HCEC 1CT (cell line): ENCODE measurements around the gene LRRC26.

Experiments
- DNase-seq: peaks from one replicate; pipeline ENCODE4 v3.0.0-alpha.2; 2017

Gene LRRC26

DNA sequence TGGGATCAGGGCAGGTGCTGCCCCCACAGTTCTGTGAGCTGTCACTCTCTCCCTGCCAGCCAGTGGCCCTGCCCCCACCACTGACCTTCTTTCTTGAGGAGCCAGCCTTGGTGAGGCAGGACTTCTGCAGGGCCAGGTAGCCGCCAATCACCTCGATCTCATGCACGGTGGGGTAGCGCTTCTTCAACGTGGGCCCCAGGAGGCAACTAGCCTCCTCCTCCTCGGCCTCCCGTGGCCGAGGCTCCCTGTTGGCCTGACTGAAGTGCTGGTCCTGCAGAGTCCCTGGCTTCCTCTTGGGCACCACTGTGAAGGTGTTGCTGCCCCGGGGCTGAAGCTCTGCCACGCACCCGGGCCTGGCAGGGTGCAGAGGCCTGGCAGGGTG lies 29.0 kb upstream of the LRRC26 start:
- DNase-seq = no peak

DNA sequence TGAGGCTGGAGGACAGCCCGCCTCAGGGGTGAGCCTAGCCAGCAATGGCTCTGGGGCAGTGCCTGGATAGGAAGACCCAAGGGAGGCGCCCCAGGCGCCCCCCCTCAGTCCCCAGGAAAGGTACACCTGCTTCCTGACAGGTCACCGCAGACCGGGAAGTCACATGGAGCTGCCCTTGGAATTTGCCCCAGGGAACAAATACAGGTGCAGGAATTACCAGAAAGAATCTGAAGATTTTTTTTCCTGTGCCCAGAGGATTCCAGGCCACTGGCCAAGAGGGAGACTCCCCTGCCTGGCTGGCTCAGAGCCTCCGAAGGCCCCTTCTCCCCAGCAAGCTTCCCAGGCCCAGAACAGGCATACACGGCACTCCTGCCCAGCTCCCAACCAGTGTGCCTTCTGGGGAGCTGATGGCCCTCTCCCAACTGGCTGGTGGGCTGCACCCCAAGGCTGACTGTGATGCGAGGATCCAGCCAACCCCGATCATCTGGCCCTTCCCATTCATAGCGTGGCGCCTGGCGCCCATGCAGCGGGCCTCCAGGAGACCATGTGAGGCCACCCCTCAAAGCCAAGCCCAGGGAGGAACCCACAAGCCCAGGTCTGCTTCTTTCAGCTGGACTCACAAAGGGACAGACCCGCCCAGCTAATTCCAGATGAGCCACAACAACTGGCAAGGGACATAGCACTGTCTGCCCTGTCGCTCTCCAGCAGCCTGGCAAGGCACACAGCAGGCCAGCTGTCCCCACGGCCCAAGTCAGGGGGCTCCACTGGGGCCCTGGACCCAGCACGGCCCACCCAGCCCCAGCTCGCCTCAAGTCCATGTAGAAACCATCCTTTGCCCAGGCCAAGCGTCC lies 28.4 kb upstream of the LRRC26 start:
- no peak for DNase-seq

DNA sequence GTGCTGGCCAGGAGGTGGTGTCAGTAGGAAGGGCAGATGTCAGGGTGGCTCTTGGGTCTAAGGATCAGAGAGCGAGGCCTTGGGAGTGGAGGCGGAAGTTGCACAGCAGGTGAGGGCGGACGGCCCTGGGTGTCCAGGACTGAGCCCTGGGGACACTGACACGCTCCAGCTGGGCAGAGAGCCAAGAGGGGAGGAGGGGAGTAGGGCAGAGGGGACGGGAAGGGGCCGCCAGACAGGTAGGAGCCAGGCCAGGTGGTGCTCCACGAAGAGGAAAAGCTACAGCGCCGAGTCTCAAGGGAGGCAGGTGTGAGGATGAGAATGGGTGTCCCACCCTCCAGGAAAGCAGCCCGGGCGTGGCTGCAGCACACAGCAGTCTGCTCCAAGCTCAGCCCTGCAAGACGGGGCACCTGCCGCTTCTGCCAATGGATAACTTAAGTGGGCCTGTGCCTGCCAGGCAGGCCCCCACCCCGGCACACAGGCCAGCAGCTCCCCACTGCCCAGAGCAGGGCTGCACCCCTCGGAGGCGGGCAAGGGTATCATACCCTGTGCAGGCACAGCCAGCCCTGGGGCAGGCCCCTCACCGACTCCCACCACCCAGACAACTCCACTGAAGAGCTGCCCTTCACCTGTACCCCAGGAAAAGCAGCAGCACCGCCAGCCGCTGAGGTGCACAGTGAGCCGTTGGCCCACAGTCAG lies 25.8 kb upstream of the LRRC26 start:
- DNase-seq = no peak

DNA sequence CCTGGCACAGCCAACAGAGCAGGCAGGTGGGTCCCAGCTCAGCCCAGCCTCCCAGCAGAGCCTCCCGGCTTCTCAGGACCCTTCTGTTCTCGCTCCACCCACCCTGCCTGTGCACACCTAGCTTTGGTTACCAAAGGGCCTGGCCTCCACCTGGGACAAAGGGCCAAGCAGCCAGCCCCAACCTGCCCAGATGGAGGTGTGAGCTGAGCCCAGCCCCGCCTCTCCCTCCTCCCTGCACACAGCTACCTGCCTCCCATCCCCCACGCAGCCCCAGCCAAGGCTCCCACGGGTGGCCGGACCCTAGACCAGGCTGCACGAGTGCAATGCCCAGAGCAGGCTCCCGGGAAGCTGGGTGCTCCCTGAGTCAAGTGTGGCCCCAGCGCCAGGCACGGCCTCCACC lies 25.1 kb upstream of the LRRC26 start:
- no peak for DNase-seq

DNA sequence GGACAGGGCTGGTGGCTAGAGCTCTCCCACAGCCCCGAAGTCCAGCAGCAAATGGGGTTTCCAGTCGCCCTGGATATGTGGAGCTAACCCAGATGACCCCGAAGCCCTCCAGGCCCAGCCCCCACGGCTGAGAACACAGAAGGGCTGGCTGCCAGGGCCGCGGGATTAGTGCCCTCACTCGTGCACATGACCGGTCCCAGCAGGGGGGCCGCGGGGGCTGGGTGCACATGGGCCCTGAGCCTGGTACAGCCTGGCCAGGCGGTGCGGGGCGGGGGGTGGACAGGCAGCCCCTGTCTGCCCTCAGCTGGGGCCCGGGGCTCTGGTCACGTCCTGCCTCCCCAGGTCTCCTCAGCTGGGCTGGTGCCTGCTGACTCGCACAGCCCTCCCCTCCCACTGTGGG lies 24.5 kb upstream of the LRRC26 start:
- no peak for DNase-seq

DNA sequence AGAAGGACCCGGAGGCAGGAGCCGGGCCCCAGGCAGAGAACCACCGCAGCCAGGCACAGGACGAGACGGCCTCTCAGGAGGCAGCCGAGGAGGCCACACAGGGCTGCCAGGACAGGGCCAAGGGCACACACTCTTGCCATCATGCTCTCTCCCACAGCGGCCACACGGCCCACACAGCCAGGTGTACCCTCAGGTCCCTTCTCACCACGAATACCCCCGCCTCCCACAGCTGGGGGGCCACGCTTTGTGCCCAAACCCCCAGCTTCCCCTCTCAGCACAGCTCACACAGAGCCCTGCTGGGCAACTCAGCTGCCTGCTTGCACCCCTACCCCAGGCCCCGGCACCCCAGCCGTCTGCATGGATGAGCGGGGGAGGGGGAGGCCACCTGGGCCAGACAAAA lies 23.9 kb upstream of the LRRC26 start:
- DNase-seq = no peak

DNA sequence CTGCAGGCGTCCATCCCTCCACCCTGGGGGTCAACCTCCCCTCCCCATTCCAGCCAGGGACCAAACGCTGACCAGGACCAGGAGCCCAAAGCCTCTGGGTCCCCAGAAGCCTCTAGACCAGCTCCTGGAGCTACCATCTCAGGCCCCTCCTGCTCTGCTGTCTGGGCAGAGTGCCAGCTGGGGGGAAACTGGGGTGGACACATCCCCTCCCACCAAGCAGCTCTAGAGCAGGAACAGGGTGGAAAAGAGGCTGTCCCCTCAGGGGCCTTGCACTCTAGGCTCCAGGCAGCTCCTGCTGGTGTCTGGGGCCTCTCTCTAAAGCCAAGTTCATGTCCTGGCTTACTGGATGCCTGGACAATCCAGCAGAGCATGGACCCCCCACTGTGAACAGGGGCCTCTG lies 23.0 kb upstream of the LRRC26 start:
- DNase-seq = no peak

DNA sequence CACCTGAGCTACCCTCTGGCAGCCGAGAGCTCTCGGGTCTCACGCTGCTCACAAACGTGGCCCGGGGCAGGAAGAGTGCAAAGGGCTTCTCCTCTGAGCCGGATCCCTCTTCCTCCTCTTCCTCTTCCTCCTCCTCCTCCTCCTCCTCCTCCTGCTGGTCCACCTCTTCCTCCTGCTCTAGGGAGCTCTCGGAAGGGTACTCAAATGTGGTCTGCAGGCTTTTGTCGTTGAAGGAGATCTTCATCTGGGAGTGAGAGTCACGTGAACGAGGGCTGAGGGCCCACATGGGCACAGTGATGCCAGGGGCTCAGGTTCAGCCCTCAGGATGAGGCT lies 22.6 kb upstream of the LRRC26 start:
- DNase-seq = no peak

DNA sequence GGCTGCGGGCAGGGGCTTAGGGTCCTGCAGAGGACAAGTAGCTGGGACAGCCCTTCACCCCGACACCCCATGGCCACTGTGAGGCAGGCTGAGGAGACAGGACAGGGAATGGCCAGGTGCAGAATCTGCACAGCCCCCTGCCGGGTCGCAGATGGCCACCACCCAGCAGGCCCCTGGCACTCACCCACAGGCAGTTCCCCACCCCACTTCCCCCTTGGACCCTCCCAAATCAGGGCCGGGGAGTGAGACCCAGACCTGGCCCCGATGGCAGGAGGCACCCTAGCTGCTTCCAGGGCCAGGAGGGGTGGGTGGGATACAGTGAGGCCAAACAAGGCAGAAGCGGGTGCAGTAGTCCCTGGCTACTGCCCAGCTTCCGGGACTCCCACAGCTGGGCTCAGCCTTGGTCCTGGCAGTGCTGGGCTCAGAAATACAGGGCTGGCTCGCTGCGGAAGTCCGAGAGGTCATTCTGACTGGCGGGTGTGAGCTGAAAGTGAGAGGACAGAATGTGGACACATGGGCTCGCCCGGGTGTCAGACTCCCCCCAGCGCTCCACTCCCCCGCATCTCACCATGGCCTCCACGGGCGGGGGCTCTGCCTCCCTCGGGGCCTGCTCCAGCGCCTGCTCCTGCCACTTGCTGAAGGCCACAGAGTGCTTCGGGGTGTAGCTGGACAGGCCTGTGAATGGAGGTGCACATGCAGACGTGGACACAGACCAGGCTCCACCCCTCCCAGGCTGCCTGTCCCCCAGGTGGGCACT lies 22.0 kb upstream of the LRRC26 start:
- no peak for DNase-seq

DNA sequence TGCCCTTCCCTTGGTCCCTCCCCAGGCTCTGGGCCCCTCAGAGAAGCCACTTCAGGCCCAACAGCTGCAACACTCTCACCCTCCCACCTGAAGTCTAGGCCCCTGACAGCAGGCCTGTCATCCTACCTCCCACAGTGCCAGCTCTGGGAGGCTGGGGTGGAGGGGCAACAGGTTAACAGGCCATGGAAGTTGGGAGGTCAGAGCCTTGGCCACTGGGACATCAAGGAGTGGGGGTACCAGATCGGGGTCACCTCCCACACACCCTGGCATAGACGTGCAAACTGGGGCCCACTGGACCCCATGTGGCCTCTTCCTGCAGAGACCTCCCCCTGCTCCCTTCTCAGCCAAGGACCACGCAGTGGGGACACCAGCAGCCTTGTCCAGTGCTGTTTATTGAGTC lies 21.4 kb upstream of the LRRC26 start:
- no peak for DNase-seq

DNA sequence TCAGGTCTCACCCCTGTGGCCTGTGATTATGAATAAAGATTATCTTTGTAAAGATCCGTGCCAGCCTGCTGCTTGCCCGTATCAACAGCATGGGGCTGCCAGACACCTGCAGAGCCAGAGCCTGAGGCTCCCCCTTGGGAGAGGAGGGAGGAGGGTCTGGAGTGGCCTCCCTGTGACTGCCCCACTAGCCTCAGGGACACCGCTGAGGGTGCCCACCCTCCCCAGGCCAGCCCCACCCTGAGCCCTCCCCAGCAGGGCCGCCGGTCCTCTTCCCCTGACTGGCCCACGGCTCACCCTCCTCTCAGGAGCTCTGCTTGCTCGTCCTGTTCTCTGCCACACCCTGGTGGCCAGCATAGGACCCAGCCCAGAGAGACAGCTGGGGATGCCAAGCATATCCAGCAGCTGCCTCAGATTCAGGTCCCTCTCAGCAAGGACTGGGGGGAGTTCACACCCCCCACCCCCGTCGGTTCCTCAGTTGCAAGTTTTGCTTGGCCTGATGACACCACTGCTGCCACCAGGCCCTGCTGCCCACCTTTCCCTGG lies 20.5 kb upstream of the LRRC26 start:
- no peak for DNase-seq

DNA sequence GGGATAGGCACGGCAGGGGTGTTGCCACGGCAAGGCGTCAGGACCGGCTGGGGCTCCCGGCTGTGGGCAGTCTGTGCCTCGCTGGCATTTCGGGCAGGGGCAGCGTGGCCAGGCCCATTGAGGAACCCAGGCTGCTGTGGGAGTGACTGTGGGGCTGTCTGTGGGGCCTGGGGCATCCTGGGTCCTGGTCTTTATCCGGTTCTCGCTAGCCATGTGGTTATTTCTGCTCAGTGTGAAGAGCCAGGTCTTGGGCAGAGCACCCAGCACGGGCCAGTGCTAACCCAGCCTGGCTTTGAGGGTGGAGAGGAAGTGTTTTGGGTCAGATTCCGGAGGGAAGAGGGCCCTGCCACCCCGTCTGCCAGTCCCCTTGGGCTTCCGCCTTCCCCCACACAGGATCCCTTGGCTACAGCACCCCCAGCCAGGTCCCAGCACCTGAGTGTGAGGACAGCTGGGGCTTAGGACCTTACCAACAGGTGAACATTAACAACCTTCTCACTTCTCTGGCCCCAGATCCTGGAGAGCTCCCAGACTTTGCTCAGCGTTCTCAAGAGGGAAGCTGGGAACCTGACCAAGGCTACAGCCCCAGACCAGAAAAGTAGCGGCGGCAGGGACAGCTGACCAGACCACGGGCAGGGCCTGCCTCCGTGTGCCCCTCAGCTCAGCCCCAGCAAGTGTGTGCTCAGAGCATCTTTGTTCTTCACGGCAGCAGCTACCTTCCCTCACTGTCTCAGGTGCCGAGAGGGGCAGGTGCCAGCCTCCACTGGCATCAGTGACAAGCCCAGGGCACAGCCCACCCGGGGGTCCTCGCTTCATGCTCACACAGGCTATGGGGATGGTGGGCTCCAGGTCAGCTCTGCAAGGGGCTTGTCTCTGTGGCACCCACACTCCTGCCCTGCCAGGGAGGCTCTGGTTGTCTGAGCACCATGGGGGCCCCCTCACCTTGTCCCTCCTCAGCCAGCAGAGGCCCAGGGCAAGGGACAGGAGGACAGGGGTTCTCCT lies 19.7 kb upstream of the LRRC26 start:
- DNase-seq = no peak

DNA sequence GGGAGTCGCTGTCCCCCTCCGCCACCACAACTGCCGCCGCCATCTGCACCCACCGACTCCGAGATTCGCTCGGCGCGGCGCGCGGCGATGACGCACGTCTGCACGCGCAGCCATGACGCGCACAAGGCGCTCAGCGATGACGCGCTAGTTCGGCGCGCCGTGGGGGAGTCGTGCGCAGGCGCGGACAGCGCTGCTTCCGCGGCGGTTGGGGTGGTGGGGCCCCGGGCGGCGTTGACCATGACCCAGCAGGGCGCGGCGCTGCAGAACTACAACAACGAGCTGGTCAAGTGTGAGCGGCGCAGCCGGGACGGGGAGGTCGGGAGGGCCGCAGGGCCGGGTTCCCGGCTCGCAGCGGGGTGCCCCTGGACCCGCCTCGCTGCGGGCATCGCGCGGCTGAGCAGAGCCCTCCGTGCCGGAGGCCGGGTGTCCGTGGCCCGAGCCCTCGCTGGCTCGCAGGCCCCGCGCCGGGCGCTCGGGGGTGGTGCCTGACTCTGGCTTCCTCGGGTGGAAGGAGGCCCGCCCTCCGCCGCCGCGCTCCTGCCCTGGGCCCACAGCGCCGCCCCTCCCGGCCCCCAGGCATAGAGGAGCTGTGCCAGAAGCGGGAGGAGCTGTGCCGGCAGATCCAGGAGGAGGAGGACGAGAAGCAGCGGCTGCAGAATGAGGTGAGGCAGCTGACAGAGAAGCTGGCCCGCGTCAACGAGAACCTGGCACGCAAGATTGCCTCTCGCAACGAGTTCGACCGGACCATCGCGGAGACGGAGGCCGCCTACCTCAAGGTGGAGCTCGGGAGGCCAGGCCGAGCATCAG lies 18.8 kb upstream of the LRRC26 start, which contains the start of the genes ANAPC2 and SSNA1:
ANAPC2 (minus strand) TSS at position 71 of the 807 bp plus-strand sequence; CDS start at position 43, 28 bp downstream.
SSNA1 (plus strand) TSS at position 187 of the 807 bp plus-strand sequence; CDS start at position 238, 51 bp downstream.
- peak; percentile 90 for DNase-seq

DNA sequence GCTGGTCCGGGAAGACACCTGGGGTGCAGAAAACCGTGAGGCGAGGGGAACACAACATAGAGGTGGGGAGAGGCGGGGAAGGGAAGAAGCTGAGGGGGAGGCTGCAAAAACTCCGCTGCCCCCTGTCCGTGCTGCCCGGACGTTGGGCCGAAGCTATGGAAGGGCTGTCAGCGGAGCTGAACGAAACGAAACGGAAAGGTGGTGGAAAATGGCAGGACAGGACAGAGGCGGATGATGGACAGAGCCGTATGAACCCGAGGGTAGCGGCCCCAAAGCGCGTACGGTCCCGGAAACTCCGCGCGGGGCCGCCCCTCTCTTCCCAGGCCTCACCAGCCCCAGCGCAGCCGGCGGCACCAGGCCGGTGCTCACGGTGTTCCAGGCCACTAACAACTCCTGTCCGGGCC lies 18.2 kb upstream of the LRRC26 start:
- no peak for DNase-seq

DNA sequence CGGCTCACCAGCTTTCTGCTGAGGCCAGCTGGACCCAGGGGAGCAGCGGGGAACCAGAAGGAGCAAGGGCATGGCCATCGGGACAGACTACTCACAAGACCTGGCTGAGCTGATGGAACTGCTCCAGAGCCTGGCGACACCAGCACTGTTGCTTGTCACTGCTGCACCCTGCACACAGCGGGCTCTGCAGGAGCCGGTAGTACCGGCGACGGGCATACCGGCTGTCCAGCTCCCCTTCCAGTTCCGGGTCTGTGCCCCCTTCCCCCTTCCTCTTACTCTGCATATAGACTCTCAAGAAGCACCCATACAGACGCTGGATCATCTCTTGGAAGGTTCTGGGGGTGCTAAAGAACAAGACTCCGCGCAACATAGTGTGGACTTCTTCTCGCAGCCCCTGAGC lies 17.5 kb upstream of the LRRC26 start:
- no peak for DNase-seq

DNA sequence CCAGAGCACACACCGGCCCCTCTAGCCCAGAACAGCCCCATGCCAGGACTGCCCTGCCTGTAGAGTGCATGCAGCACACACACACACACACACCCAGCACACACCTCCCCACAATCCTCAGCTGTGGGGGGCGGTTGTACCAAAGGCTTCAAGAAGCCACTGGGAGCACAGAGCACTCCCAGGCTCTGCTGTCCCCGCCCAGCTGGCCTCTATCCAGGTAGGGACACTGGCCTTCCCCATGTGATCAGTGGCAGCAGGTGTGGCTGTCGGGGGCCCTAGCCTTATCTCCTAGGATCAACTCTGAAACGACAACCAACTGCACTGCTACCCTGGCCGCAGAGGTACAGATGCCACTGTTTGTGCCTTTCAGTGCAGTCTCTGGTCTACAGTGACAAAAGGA lies 16.5 kb upstream of the LRRC26 start:
- no peak for DNase-seq

DNA sequence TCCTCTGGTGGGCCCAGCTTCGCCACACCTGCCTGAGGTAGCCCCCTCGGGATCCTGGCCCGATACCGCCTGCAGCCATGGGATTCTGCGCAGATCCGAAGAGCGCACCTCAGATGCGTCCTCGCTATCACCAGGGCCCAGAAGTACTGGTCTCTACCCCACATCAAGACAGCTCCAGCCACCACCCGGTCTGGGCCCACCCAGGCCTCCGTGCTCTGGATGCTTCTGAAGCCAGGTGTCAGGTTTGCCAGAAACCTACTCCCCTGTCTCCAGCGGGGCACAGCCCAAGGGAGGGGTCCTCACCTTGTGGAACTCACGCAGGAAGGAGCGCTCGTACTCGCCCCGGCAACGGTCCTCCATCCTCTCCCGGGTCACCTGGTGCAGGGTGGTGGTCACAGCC lies 16.1 kb upstream of the LRRC26 start:
- no peak for DNase-seq

DNA sequence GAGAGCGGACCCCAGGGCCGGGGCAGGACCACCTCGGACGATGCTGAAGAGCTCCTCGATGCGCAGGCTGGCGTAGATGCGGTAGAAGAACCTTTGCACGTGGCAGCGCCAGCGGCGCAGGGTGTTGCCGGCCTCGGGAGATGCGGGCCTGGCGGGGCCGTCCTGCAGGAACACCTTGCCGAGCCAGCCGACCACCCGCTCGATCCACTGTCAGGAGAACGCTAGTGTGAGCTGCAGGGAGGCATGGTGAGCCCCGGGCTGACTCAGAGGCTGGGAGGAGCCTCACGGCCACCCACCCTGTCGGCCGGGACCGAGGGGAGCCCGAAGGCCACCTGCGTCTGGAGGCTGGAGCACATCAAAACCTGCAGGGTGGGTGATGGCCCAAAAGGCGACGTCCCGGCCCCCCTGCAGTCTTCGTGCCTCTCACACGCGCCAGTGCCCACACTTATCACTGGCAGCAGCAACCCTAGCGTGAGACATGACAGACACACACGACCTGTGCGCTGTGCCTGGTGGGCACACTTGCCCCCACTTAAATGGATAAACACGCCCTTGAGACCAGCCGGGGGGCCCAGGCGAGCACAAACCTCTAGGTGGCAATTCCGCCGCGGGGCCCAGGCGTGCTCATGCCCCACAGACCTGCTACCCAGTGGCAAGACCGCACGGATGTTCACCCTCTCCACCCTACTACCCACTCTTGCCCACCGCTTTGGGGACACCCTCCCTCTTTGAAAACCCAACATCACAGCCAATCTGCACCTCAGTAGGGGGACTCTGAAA lies 15.2 kb upstream of the LRRC26 start:
- no peak for DNase-seq

DNA sequence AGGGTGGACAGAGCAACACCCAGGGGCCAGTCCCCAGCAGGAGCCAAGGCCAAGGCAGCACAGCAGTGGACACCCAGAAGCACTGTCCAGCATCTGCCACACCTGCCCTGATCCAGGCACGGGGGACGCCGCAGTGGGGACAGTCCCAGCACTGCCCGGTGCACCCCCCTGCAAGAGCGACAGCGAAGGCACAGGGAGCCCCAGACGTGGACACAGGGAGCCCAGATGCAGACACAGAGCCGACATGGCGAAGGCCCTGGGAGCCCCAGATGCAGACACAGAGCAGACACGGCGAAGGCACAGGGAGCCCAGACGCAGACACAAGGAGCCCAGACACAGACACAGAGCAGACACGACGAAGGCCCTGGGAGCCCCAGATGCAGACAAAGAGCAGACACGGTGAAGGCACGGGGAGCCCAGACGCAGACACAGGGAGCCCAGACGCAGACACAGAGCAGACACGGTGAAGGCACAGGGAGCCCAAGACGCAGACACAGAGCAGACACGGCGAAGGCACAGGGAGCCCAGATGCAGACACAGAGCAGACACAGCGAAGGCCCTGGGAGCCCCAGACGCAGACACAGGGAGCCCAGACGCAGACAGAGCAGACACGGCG lies 14.2 kb upstream of the LRRC26 start:
- DNase-seq = no peak

DNA sequence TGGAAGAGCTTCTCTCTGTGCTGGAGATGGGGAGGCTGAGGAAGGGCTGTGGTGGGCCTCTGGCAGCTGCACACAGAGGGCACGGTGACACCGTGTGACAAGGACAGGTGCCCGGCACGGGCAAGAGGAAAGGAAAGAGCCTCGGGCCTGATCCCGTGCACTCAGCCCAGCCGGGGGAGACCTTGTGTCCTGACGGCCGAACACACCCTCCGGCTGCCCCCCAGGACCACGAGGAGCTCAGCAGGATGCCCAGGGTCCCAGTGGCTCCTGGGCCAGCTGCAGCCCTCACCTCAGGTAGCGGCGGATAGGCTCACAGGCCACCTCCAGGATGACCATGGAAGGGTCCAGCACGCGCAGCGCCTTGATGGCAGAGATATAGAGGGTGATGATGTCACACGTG lies 13.0 kb upstream of the LRRC26 start:
- DNase-seq = no peak
